HG02943 (cell line): Measurements from ENCODE around the gene AGO3.

Source experiments
- ATAC-seq: cut with Tn5 transposase; IDR thresholded peaks from one replicate; pipeline ENCODE4 v1.9.1; 2021; ENCODE audit warnings: mild to moderate bottlenecking, low read depth, moderate library complexity; ENCODE audit not compliant: unreplicated experiment

Gene AGO3

DNA sequence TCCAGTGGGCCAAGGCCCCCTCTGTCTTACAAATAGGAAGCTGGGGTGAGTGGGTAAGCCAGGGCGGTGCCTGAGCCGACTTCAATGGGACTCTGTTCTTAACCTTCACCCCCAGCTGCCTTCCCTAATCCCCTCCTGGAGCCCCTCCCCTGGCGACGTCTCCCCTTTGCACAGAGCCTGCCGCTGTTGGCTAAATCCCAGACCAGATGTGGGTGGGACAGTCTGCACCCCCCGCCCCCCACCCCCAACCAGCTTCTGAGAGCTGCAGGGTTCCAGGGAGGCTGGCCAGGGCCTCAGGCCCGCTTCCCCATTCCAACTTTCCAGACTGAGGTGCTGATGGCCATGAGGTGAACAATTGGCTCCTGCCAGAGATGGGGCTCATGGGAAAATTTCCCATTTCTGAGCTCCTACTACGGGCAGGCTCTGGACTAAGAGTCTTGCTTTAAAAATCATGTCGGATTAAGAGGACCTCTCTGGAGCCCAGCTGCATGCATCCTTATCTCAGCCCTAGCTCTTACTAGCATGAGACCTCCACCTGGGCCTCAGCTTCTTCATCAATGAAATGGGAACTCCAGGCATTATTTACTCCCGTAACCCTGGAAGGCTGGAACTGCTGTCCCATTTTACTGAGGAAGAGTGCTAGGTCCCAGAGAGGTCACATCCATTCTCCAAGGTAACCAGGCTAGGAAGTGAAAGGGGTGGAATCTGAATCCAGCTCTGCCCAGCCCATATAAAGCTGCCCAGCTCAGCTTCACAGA, 187.7 kb downstream of the AGO3 start:
- no peak for ATAC-seq

DNA sequence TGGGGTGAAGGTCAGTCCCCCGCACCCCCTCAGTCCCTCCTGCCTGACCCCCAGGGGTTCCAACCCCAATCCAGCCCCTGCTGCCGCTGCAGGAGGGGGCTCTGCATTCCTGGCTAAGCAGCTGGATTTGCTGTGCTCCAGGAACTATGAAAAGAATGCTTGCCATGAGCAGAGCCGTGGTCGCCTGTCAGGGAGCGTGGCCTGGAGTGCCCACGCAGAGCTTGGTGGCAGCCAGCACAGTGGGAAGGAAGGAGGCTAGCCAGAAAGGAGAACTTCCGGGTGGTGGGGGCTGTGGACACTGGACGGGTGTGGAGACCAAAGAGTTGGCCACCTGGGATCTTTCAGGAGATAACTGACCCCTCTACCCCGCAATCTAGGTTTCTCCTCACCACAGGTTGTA, 188.6 kb downstream of the AGO3 start:
- no peak for ATAC-seq
